CD4-positive, alpha-beta T cell treated with Interleukin-12 subunit alpha and Interleukin-12 subunit beta, for 1 hour (primary cell): ENCODE measurements around the gene CFAP46.
"Not testable (repeated sequence)": the region's sequence is repeated elsewhere in the genome, so short reads cannot be mapped to it uniquely, and the experiment has no call there.

Source experiments
- DNase-seq: peaks from one replicate; pipeline ENCODE4 v3.0.0-alpha.2; 2020

CFAP46 gene

GRCh38 chr10:132912713-132913558 lies 29.4 kb downstream of the CFAP46 start:
- DNase-seq = no peak

- DNase-seq = no peak
These were observed 30.1 kb downstream of the CFAP46 start for GRCh38 chr10:132912225-132912712.

- no peak for DNase-seq
These were observed 30.6 kb downstream of the CFAP46 start for GRCh38 chr10:132911786-132912097.

GRCh38 chr10:132910901-132911785 lies 31.2 kb downstream of the CFAP46 start:
- DNase-seq = no peak

GRCh38 chr10:132910186-132910880 lies 32.0 kb downstream of the CFAP46 start:
- no peak for DNase-seq

- DNase-seq = no peak
These were observed 32.8 kb downstream of the CFAP46 start for GRCh38 chr10:132909491-132910071.

- no peak for DNase-seq
These were observed 33.6 kb downstream of the CFAP46 start for GRCh38 chr10:132908621-132909295.

GRCh38 chr10:132907821-132908620 lies 34.3 kb downstream of the CFAP46 start:
- no peak for DNase-seq

GRCh38 chr10:132906836-132907235 lies 35.5 kb downstream of the CFAP46 start:
- DNase-seq = no peak

GRCh38 chr10:132906106-132906505 lies 36.3 kb downstream of the CFAP46 start:
- DNase-seq = no peak

- no peak for DNase-seq
These were observed 36.7 kb downstream of the CFAP46 start for GRCh38 chr10:132905661-132906060.

- DNase-seq = no peak
These were observed 37.3 kb downstream of the CFAP46 start for GRCh38 chr10:132904814-132905649.

- DNase-seq = peak; percentile 9
These were observed 38.1 kb downstream of the CFAP46 start for GRCh38 chr10:132904181-132904813.

- DNase-seq = not testable (repeated sequence)
These were observed 39.5 kb downstream of the CFAP46 start for GRCh38 chr10:132902656-132903575.

GRCh38 chr10:132901351-132901750 lies 41.0 kb downstream of the CFAP46 start:
- DNase-seq = no peak

GRCh38 chr10:132900211-132900756 lies 42.1 kb downstream of the CFAP46 start:
- no peak for DNase-seq

- no peak for DNase-seq
These were observed 42.7 kb downstream of the CFAP46 start for GRCh38 chr10:132899751-132900065.

GRCh38 chr10:132899054-132899750 lies 43.2 kb downstream of the CFAP46 start:
- no peak for DNase-seq
